A673 (cell line): ENCODE data around the gene MAOB. TPM values are rescaled to one million over a fixed set of nuclear protein-coding genes. Genes with fewer than 3 reads are reported as not detected.

Source experiments
- BruUV-seq: library from RNA; stranded (reverse); fragments of 400-500 nt; replicated peaks from 2 replicates; lab custom pipeline; 2021; lab: Mats Ljungman, UMichigan
- CTCF ChIA-PET: fragments of 300-600 bp; sonication (Branson Sonifier 250); formaldehyde crosslinking; loops from one replicate; lab custom pipeline; 2022; ENCODE audit warnings: antibody characterized with exemption; lab: Charles Lee
- POLR2A ChIA-PET: fragments of 300-600 bp; sonication (Branson Sonifier 250); formaldehyde crosslinking; loops from one replicate; lab custom pipeline; 2022; ENCODE audit warnings: antibody characterized with exemption; ENCODE audit not compliant: low non-redundant PET; lab: Charles Lee
- DNase-seq: peaks from one replicate; pipeline ENCODE4 v3.0.0-alpha.2; 2015; ENCODE audit warnings: low spot score
- H3K27ac ChIP-seq: fragments of 200-600 bp; sonication (generic); 2 replicates; pipeline ENCODE4 v1.5.1; 2016; ENCODE audit warnings: mixed run types, low read depth, mild to moderate bottlenecking, mixed read lengths, antibody characterized with exemption, low read length; ENCODE audit not compliant: poor library complexity, severe bottlenecking
- H3K27me3 ChIP-seq: fragments of 200-600 bp; sonication (generic); replicated peaks from 2 replicates; pipeline ENCODE4 v1.6.1; 2017; ENCODE audit warnings: mixed run types, low read depth, mild to moderate bottlenecking, mixed read lengths, antibody characterized with exemption, low read length; ENCODE audit not compliant: insufficient read depth, poor library complexity
- H3K36me3 ChIP-seq: fragments of 200-600 bp; sonication (generic); 2 replicates; pipeline ENCODE4 v1.6.1; 2016; ENCODE audit warnings: mixed run types, mild to moderate bottlenecking, mixed read lengths, antibody characterized with exemption, low read length; ENCODE audit not compliant: insufficient read depth, poor library complexity, severe bottlenecking
- H3K4me1 ChIP-seq: fragments of 200-600 bp; sonication (generic); 2 replicates; pipeline ENCODE4 v1.6.1; 2017; ENCODE audit warnings: mixed run types, mild to moderate bottlenecking, mixed read lengths, antibody characterized with exemption, low read length; ENCODE audit not compliant: insufficient read depth, poor library complexity, severe bottlenecking
- H3K4me3 ChIP-seq: fragments of 200-600 bp; sonication (generic); 2 replicates; pipeline ENCODE4 v1.5.1; 2016; ENCODE audit warnings: low read depth, mixed run types, mild to moderate bottlenecking, mixed read lengths, low read length; ENCODE audit not compliant: poor library complexity, severe bottlenecking
- H3K9me3 ChIP-seq: fragments of 200-600 bp; sonication (generic); 2 replicates; pipeline ENCODE4 v1.6.1; 2016; ENCODE audit warnings: mixed run types, low read depth, mild to moderate bottlenecking, mixed read lengths, antibody characterized with exemption, low read length; ENCODE audit not compliant: poor library complexity, severe bottlenecking
- CTCF ChIP-seq: fragments of 300-800, 200-600 bp; sonication (generic); conservative IDR thresholded peaks from 2 replicates; pipeline ENCODE4 v1.5.1; 2017; ENCODE audit warnings: low read depth, mild to moderate bottlenecking, antibody characterized with exemption, low read length, moderate library complexity, mixed read lengths
- EZH2 ChIP-seq: fragments of 200-600 bp; sonication (generic); IDR thresholded peaks from 2 replicates; pipeline ENCODE4 v1.6.1; 2017; ENCODE audit warnings: borderline replicate concordance, low read depth, mild to moderate bottlenecking, mixed read lengths, antibody characterized with exemption, low read length; ENCODE audit not compliant: poor library complexity, severe bottlenecking
- intact Hi-C: fragments of 100-400 bp; cut with micrococcal nuclease; formaldehyde crosslinking; loops from one replicate; pipeline ENCODE4 v1.10.0; 2022; ENCODE audit not compliant: unreplicated experiment
- total RNA-seq: library from RNA; stranded (reverse); gene quantifications from 2 replicates; pipeline ENCODE4 v1.2.3, GENCODE V29; 2021

Gene MAOB
- total RNA-seq, 1 experiment from 2014 or later: not detected

GRCh38 chrX:43909141-43909540 is 26.9 kb upstream of the MAOB start:
- DNase-seq: no peak
- TF ChIP-seq CTCF (no peak), EZH2 (no peak)
- CTCF ChIA-PET: no interaction called here
- Histone ChIP-seq H3K4me3 (no peak overlapping the region), H3K9me3 (no peaks in the 10 kb centered on the region), H3K27ac (no peak overlapping the region), H3K27me3 (no peaks in the 10 kb centered on the region), H3K4me1 (no peaks in the 10 kb centered on the region), H3K36me3 (no peaks in the 10 kb centered on the region)
- intact Hi-C loops: no loop called here
- POLR2A ChIA-PET: no interaction called here
- BruUV-seq: no TSS peak

GRCh38 chrX:43899878-43900815 is 17.9 kb upstream of the MAOB start:
- Histone ChIP-seq H3K36me3 (no peaks in the 10 kb centered on the region), H3K4me3 (no peak overlapping the region), H3K27me3 (peaks cover 15% of the 10 kb centered on the region), H3K27ac (no peak overlapping the region), H3K4me1 (no peaks in the 10 kb centered on the region), H3K9me3 (no peaks in the 10 kb centered on the region)
- ChIA-PET POLR2A (no interaction called here), CTCF (interaction anchor here (0.7 kb wide), 1 partner anchor 259 kb away, joined by 5 read pairs; no protein-coding TSS in a partner anchor)
- BruUV-seq: no TSS peak
- TF ChIP-seq CTCF (no peak), EZH2 (no peak)
- DNase-seq: no peak
- intact Hi-C loops: no loop called here

GRCh38 chrX:43898406-43899035 is 16.3 kb upstream of the MAOB start:
- DNase-seq: no peak
- H3K4me1 ChIP-seq: no peaks in the 10 kb centered on the region
- peaks cover 15% of the 10 kb centered on the region for H3K27me3 ChIP-seq
- CTCF ChIA-PET: no interaction called here
- no peak overlapping the region for H3K4me3 ChIP-seq
- no peak for TF ChIP-seq EZH2
- no peak for TF ChIP-seq CTCF
- POLR2A ChIA-PET: no interaction called here
- intact Hi-C loops: no loop called here
- H3K27ac ChIP-seq: no peak overlapping the region
- BruUV-seq: no TSS peak
- H3K9me3 ChIP-seq: no peaks in the 10 kb centered on the region
- H3K36me3 ChIP-seq: no peaks in the 10 kb centered on the region
